ENCODE measurements around the gene HCRTR1. TPM values are rescaled to one million over a fixed set of nuclear protein-coding genes. Genes with fewer than 3 reads are reported as not detected.

The HCRTR1 gene
- total RNA-seq, 1 experiment from 2014 or later: not detected

GRCh38 chr1:31626223-31627207 is 9.0 kb downstream of the HCRTR1 start:
- no peak for DNase-seq (ENCODE audit: low spot score)

- DNase-seq (ENCODE audit: low spot score): no peak
Observed at GRCh38 chr1:31627301-31627929, 9.9 kb downstream of the HCRTR1 start.

GRCh38 chr1:31627930-31628559 is 10.6 kb downstream of the HCRTR1 start:
- no peak for DNase-seq (ENCODE audit: low spot score)

- DNase-seq (ENCODE audit: low spot score): no peak
Observed at GRCh38 chr1:31628931-31629556, 11.6 kb downstream of the HCRTR1 start.

- DNase-seq (ENCODE audit: low spot score): no peak
Observed at GRCh38 chr1:31632649-31633048, 15.2 kb downstream of the HCRTR1 start.

- peak; percentile 16 for DNase-seq (ENCODE audit: low spot score)
Observed at GRCh38 chr1:31633117-31633516, 15.6 kb downstream of the HCRTR1 start.

GRCh38 chr1:31637915-31638673 is 20.6 kb downstream of the HCRTR1 start:
- no peak for DNase-seq (ENCODE audit: low spot score)

GRCh38 chr1:31639543-31639942 is 22.1 kb downstream of the HCRTR1 start:
- no peak for DNase-seq (ENCODE audit: low spot score)

GRCh38 chr1:31640179-31640578 is 22.7 kb downstream of the HCRTR1 start:
- no peak for DNase-seq (ENCODE audit: low spot score)

GRCh38 chr1:31640964-31641363 is 23.5 kb downstream of the HCRTR1 start:
- no peak for DNase-seq (ENCODE audit: low spot score)

- DNase-seq (ENCODE audit: low spot score): no peak
Observed at GRCh38 chr1:31642366-31642765, 24.9 kb downstream of the HCRTR1 start.

GRCh38 chr1:31642897-31643296 is 25.4 kb downstream of the HCRTR1 start:
- no peak for DNase-seq (ENCODE audit: low spot score)

GRCh38 chr1:31643976-31644559 is 26.6 kb downstream of the HCRTR1 start:
- no peak for DNase-seq (ENCODE audit: low spot score)

GRCh38 chr1:31644560-31645273 is 27.2 kb downstream of the HCRTR1 start, which contains the start of gene PEF1:
PEF1 (minus strand) TSS chr1:31644876; CDS start chr1:31644864, 12 bp downstream.
- peak; percentile 97 for DNase-seq (ENCODE audit: low spot score)

GRCh38 chr1:31645274-31645568 is 27.7 kb downstream of the HCRTR1 start:
- DNase-seq (ENCODE audit: low spot score): no peak

- DNase-seq (ENCODE audit: low spot score): no peak
Observed at GRCh38 chr1:31646259-31646960, 28.9 kb downstream of the HCRTR1 start.

- no peak for DNase-seq (ENCODE audit: low spot score)
Observed at GRCh38 chr1:31647106-31647505, 29.6 kb downstream of the HCRTR1 start.

GRCh38 chr1:31648190-31648589 is 30.7 kb downstream of the HCRTR1 start:
- DNase-seq (ENCODE audit: low spot score): no peak

GRCh38 chr1:31648641-31649357 is 31.3 kb downstream of the HCRTR1 start:
- no peak for DNase-seq (ENCODE audit: low spot score)
